ENCODE results near the gene AREL1. TPM values are rescaled to one million over a fixed set of nuclear protein-coding genes. Genes with fewer than 3 reads are reported as not detected.

Gene AREL1
- total and polyA plus RNA-seq, 10 of the 15 experiments (the other 5 are each of a cell fraction or from before 2014, with no cell fraction given): 6.2 to 40.4 (median 23.7) TPM

DNA sequence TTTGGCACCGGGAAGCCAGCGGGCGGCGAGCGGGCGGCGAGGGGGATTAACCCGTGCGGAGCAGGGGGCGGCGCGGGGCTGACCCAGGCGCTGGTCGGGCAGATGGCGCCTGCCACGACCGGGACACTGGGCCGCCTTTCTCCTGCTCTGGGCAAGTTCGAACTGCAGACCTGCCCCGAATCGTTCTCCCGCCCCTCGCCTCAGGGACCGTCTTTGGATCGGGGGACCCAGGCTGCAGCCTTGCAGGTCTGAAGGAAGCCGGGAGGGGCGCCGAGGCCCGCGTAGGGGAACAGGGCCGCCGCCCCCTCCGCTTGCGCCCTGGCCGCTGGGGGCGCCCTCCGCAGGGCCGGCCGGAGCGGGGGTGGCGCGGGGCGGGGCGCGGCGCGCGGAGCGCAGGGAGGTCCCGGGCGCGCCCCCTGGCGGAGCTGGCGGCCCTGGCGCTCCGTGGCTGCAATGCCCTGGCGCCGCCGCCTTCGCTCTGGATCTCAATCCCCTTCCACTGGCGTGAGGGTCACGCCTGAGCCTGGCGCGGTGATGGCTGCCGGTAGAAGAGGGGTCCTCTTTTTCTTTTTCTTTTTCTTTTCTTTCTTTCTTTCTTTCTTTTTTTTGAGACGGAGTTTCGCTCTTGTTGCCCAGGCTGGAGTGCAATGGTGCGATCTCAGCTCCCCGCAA is 100.4 kb downstream of the AREL1 start (continued):
- TF ChIP-seq POLR2AphosphoS2 (IDR thresholded peaks at IDR 0.05; ENCODE audit: low read depth, low read length) (no peak), NFXL1 (IDR thresholded peaks at IDR 0.05; ENCODE audit: borderline replicate concordance) (no peak), IRF4 (IDR thresholded peaks at IDR 0.05; ENCODE audit: low read depth, low read length) (no peak), E4F1 (IDR thresholded peaks at IDR 0.05; ENCODE audit: borderline replicate concordance, partially characterized antibody) (no peak), SMARCA5 (IDR thresholded peaks at IDR 0.05) (peak; percentile 96), IKZF1 (conservative IDR thresholded peaks at IDR 0.05) (peak; percentile 52; the same call in 1 of the 2 replicates), WRNIP1 (IDR thresholded peaks at IDR 0.05; ENCODE audit: borderline replicate concordance, low read depth, low read length) (no peak), EGR1 (IDR thresholded peaks at IDR 0.05; ENCODE audit: borderline replicate concordance in 1 of 2, low read depth in 2 of 2, low read length in 2 of 2) (peak in 1 of 2 experiments; percentile 93; a peak in 2 of 3 replicates), POLR2A (IDR thresholded peaks at IDR 0.05; ENCODE audit: low read depth, low read length) (no peak), BRCA1 (IDR thresholded peaks at IDR 0.05; ENCODE audit: low read depth, low read length) (no peak), CTCF (IDR thresholded peaks at IDR 0.05 in 2 of 3, conservative IDR thresholded peaks at IDR 0.05 in 1 of 3; ENCODE audit: control insufficient read depth in 2 of 3, extremely low read depth in 1 of 3, insufficient read depth in 1 of 3, low read depth in 3 of 3, low read length in 3 of 3) (peak; percentile 59 to 65 (median 64); a peak in 5 of 6 replicates), NR2C2 (IDR thresholded peaks at IDR 0.05; ENCODE audit: borderline replicate concordance, control insufficient read depth, insufficient read length, low read depth) (no peak), MXI1 (IDR thresholded peaks at IDR 0.05; ENCODE audit: low read depth, low read length) (no peak), SRF (IDR thresholded peaks at IDR 0.05; ENCODE audit: low read depth in 2 of 2, low read length in 2 of 2) (no peak), CEBPZ (IDR thresholded peaks at IDR 0.05; ENCODE audit: low read depth, low read length) (no peak), NR2F1 (conservative IDR thresholded peaks at IDR 0.05) (0 out of 2 replicates have a peak, but pooled peaks have one; percentile 30), RCOR1 (conservative IDR thresholded peaks at IDR 0.05; ENCODE audit: low read depth, low read length) (no peak)
- TF ChIP-seq, protein P1, sequence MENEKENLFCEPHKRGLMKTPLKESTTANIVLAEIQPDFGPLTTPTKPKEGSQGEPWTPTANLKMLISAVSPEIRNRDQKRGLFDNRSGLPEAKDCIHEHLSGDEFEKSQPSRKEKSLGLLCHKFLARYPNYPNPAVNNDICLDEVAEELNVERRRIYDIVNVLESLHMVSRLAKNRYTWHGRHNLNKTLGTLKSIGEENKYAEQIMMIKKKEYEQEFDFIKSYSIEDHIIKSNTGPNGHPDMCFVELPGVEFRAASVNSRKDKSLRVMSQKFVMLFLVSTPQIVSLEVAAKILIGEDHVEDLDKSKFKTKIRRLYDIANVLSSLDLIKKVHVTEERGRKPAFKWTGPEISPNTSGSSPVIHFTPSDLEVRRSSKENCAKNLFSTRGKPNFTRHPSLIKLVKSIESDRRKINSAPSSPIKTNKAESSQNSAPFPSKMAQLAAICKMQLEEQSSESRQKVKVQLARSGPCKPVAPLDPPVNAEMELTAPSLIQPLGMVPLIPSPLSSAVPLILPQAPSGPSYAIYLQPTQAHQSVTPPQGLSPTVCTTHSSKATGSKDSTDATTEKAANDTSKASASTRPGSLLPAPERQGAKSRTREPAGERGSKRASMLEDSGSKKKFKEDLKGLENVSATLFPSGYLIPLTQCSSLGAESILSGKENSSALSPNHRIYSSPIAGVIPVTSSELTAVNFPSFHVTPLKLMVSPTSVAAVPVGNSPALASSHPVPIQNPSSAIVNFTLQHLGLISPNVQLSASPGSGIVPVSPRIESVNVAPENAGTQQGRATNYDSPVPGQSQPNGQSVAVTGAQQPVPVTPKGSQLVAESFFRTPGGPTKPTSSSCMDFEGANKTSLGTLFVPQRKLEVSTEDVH (IDR thresholded peaks at IDR 0.05; ENCODE audit: low read depth, partially characterized antibody): no peak

Data from GM12878 (cell line).